Thyroid gland (tissue), 4 donors: ENCODE data around the gene NUBP2. TPM values are rescaled to one million over a fixed set of nuclear protein-coding genes. Genes with fewer than 3 reads are reported as not detected.

ENCODE experiments used
- DNase-seq, 2 donors: peaks; one replicate each; pipeline ENCODE4 v3.0.0-alpha.2; 2019
- H3K27ac ChIP-seq, 3 donors: fragments of 200-600 bp; sonication (generic); 1 replicate in 2 of 3; 2 replicates in 1 of 3; pipeline ENCODE4 v1.5.1; 2016 to 2019; ENCODE audit warnings: mild to moderate bottlenecking in 1 of 3, moderate library complexity in 1 of 3
- H3K27me3 ChIP-seq: fragments of 200-600 bp; sonication (generic); one replicate; pipeline ENCODE4 v1.5.1; 2019
- H3K36me3 ChIP-seq, 2 donors: fragments of 200-600 bp; sonication (generic); one replicate each; pipeline ENCODE4 v1.5.1; 2016 to 2019
- H3K4me1 ChIP-seq, 2 donors: fragments of 200-600 bp; sonication (generic); one replicate each; pipeline ENCODE4 v1.5.1; 2017 to 2019
- H3K4me3 ChIP-seq, 3 donors: fragments of 200-600 bp; sonication (generic); replicated peaks in 1 of 3; 1 replicate in 2 of 3; 2 replicates in 1 of 3; pipeline ENCODE4 v1.5.1; 2016; ENCODE audit warnings: mild to moderate bottlenecking in 1 of 3
- H3K9me3 ChIP-seq: fragments of 200-600 bp; sonication (generic); one replicate; pipeline ENCODE4 v1.5.1; 2017
- POLR2A ChIP-seq, 2 donors: fragments of 450-650 bp; IDR thresholded peaks; one replicate each; pipeline ENCODE4 v1.6.1; 2017; ENCODE audit warnings: antibody characterized with exemption in 2 of 2, mild to moderate bottlenecking in 2 of 2, moderate library complexity in 1 of 2
- WGBS, 2 donors: methylation state at CpG; one replicate each; pipeline ENCODE4 v1.1.5; 2017; 5-methylcytosine and 5-hydroxymethylcytosine counted together
- intact Hi-C: fragments of 100-400 bp; cut with DNase I; formaldehyde crosslinking; loops from one replicate; pipeline ENCODE4 v1.15.1; 2023
- total RNA-seq, 4 donors: library from RNA; depleted of rRNA; stranded (reverse); fragments of >200 nt; gene quantifications; one replicate each; pipeline ENCODE4 v1.2.3, GENCODE V29; 2016
- TF ChIP-seq, protein P1 (sequence below), 6 experiments: fragments of 200-600 bp in 3 of 6; fragments of 450-650 bp in 3 of 6; sonication (generic) in 3 of 6; IDR thresholded peaks; one replicate each; pipeline ENCODE4 v1.5.1; 2016 to 2019; ENCODE audit warnings: antibody characterized with exemption in 6 of 6, mild to moderate bottlenecking in 2 of 6, inconsistent platforms in 1 of 6, moderate library complexity in 1 of 6

Gene NUBP2
- total RNA-seq, 4 donors from 2014 or later = 47.3 to 122 (median 106) TPM

DNA sequence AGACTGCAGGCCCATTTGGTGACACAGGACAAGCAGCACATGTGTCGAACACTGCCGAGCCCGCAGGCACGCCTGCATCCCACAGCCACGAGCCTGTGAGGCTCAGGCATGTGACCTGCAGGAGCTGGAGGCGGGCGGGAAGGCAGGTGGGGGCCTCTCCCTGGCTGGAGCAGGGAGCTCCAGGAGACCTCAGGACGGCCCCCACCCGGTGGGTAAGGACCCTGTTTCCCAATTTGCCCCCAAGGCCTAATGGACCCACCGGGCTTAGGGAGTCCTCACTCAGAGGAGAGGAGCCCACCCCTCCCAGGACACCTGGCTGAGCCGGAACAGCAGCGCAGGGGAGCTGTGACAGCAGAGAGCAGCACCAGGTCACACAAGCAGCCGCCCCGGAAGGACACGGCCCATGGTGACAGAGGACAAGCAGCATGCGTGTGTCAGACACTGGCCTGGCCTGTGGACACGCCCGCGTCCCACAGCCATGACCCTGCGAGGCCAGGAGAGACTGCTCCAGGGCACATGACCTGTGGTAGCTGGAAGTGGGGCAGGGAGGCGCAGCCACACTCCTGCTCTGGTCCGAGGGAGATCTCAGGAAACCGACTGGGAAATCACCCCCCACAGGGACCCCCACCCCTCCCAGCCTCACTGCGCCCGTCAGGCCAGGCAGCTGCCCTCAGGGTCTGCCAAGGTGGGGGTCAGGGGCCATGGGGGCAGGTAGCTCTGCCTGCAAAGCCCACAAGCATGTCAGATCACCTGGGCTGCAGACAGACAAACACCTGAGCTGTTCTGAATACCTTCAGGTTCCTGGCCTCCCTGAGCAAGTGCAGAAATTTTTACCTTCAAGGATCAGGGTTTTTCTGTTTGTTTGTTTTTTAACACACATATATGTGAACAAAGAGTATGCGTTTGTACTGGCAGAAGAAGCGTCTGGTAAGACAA lies 2.8 kb upstream of the NUBP2 start:
- H3K27ac ChIP-seq = no peak overlapping the region
- intact Hi-C loops = no loop called here

DNA sequence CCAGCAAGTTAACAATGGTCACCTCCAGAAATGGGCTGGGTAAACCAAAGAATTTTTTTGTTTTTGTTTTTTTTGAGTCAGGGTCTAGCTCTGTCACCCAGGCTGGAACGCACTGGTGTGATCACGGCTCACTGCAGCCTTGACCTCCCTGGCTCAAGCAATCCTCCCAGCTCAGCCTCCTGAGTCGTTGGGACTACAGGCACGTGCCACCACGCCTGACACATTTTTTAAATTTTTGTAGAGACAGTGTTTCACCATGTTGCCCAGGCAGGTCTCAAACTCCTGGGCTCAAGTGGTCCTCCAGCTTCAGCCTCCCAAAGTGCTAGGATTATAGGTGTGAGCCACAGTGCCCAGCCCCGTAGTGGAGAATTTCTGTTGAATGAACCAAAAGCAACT lies 2.1 kb upstream of the NUBP2 start:
- Histone ChIP-seq H3K27me3 (no peaks in the 10 kb centered on the region), H3K4me1 (peaks cover 14 to 28% of the 10 kb centered on the region in 2 donors), H3K27ac (no peak overlapping the region), H3K4me3 (no peak overlapping the region), H3K36me3 (peaks cover 18 to 26% of the 10 kb centered on the region in 2 donors), H3K9me3 (no peaks in the 10 kb centered on the region)
- DNase-seq = no peak
- intact Hi-C loops = no loop called here
- WGBS, 2 donors = 81 to 86% methylated on average over 6 of the region's 6 CpGs
- TF ChIP-seq, protein P1, sequence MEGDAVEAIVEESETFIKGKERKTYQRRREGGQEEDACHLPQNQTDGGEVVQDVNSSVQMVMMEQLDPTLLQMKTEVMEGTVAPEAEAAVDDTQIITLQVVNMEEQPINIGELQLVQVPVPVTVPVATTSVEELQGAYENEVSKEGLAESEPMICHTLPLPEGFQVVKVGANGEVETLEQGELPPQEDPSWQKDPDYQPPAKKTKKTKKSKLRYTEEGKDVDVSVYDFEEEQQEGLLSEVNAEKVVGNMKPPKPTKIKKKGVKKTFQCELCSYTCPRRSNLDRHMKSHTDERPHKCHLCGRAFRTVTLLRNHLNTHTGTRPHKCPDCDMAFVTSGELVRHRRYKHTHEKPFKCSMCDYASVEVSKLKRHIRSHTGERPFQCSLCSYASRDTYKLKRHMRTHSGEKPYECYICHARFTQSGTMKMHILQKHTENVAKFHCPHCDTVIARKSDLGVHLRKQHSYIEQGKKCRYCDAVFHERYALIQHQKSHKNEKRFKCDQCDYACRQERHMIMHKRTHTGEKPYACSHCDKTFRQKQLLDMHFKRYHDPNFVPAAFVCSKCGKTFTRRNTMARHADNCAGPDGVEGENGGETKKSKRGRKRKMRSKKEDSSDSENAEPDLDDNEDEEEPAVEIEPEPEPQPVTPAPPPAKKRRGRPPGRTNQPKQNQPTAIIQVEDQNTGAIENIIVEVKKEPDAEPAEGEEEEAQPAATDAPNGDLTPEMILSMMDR (IDR thresholded peaks at IDR 0.05) = no peak
- no peak for TF ChIP-seq POLR2A (IDR thresholded peaks at IDR 0.05)

More for the DNA sequence above, 2.8 kb upstream of the NUBP2 start:
- DNase-seq = no peak
- Histone ChIP-seq H3K4me3 (no peak overlapping the region), H3K9me3 (no peaks in the 10 kb centered on the region), H3K27me3 (no peaks in the 10 kb centered on the region), H3K36me3 (peaks cover 22 to 26% of the 10 kb centered on the region in 2 donors), H3K4me1 (peaks cover 14 to 28% of the 10 kb centered on the region in 2 donors)
- WGBS, 2 donors = 79 to 88% methylated on average over 3 to 15 of the region's 27 CpGs
- TF ChIP-seq POLR2A (IDR thresholded peaks at IDR 0.05) = no peak
- TF ChIP-seq, protein P1 (IDR thresholded peaks at IDR 0.05) = no peak

DNA sequence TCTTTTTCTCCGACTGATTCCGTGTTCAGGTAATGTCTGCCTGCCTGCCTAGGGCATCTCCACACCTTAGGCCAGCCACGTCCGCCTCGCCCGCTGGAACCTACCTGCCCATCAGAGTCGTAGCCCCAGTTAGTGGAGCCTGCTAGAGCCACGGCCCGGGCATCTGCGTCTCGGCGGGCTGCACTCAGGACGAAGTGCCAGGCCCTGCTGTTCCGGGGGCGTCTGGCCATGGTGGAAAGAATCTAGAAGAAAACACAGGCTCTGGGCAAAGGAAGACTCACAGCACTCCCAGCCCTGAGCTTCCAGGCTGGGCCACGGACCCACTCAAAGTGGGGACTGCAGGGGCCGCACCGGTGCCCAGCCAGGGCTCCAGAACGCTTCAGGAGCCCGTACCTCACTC lies 1.5 kb upstream of the NUBP2 start:
- intact Hi-C loops = no loop called here
- 75 to 76% methylated on average over 12 to 19 of the region's 20 CpGs for WGBS, 2 donors
- no peaks in the 10 kb centered on the region for H3K27me3 ChIP-seq
- no peak for TF ChIP-seq POLR2A (IDR thresholded peaks at IDR 0.05)
- TF ChIP-seq, protein P1 (IDR thresholded peaks at IDR 0.05) = no peak
- H3K27ac ChIP-seq = no peak overlapping the region
- H3K36me3 ChIP-seq = peaks cover 18 to 26% of the 10 kb centered on the region in 2 donors
- no peaks in the 10 kb centered on the region for H3K9me3 ChIP-seq
- DNase-seq = no peak
- H3K4me1 ChIP-seq = peaks cover 14 to 28% of the 10 kb centered on the region in 2 donors
- peak overlapping the region in 2 of 3 donors; percentile 72 to 77 for H3K4me3 ChIP-seq

DNA sequence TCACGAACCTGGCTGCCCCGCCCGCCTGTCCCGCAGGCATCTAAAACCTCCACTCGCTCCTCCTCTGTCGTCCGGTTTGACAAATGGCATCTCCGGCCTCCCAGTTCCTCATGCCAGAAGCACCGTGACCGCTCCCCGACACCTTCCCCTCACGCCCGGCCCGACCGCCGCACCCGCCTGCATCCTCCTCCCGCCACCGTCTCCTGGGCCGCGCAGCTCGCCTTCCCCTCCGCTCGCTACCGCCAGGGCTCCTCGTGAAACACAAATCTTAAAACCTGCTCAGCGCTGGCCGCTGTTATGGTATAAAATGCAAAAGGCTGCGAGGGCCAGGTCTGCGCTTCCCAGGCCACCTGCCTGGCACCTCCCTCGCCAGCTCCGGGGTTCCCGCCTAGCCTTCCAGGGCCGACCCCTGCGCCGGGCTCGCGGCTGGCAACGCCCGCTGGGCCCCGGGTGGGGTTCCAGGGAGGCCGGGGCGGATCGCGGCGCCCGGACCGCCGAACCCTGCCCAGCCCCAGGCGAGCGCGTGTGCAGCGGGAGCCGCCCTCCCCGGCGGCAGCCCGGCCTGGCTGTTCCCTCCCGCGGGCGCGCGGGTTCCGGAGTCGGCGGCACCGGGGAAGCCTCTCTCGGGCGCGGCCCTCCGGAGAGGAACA lies 877 bp upstream of the NUBP2 start:
- intact Hi-C loops = no loop called here

More for the DNA sequence above, 877 bp upstream of the NUBP2 start:
- H3K27ac ChIP-seq = peak overlapping the region in 1 of 3 donors; percentile 60
- TF ChIP-seq POLR2A (IDR thresholded peaks at IDR 0.05) = no peak
- TF ChIP-seq, protein P1 (IDR thresholded peaks at IDR 0.05) = no peak
- peaks cover 14 to 28% of the 10 kb centered on the region in 2 donors for H3K4me1 ChIP-seq
- peak overlapping the region; percentile 61 to 77 (median 72) for H3K4me3 ChIP-seq
- 1 to 4% methylated on average over 21 to 36 of the region's 70 CpGs for WGBS, 2 donors
- H3K27me3 ChIP-seq = no peaks in the 10 kb centered on the region
- peak; percentile 30 to 38 for DNase-seq
- H3K36me3 ChIP-seq = peaks cover 17 to 21% of the 10 kb centered on the region in 2 donors
- H3K9me3 ChIP-seq = no peaks in the 10 kb centered on the region
